T-helper 1 cell (primary cell): ENCODE measurements around the gene EML1.

Experiments
- DNase-seq, 5 donors: peaks; one replicate each; pipeline ENCODE4 v3.0.0-alpha.2; 2012 to 2020
- total RNA-seq, 4 donors: gene quantifications; one replicate each; lab custom pipeline; 2026; lab: John Stamatoyannopoulos, UW

EML1 gene
- 0 to 0.83 (median 0.11) reads per million in 4 donors for total RNA-seq

GRCh38 chr14:99793213-99794150 lies at the start of gene EML1:
Gene EML1 (plus strand): TSS chr14:99793413. CDS start chr14:99793477, 64 bp downstream.
- peak; percentile 51 to 73 (median 65) for DNase-seq

- no peak for DNase-seq
These were observed 48.9 kb upstream of the EML1 start for GRCh38 chr14:99744199-99744872.

- no peak for DNase-seq
These were observed 48.4 kb upstream of the EML1 start for GRCh38 chr14:99744873-99745224.

DNA sequence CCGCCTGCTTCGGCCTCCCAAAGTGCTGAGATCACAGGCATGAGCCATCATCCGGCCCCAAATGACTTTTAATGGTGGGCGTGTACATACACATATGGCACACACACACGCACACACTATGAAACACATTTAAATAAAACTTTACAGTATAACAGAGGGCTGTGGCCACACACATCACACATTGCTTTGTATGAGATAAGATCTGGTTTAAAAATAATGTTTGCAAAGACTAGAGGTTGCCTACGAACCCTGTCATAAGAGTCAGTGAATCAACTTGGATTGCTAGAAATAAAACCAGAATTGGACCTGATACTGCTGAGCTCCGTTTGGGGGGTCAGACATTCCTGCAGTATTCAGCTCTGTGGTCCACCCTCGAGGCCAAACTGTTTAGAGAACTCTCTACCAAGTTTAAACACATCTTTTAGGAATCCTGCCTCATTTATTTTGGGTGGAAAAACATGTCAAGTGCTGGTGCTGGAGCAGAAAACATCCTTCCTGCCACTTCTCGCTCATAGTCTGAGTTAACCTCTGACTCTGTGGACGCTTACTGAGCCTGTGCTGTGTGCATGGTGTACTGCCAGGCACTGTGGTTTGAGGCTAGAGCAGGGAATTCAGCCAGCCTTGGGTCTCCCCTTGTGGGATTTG lies 47.8 kb upstream of the EML1 start:
- no peak for DNase-seq

DNA sequence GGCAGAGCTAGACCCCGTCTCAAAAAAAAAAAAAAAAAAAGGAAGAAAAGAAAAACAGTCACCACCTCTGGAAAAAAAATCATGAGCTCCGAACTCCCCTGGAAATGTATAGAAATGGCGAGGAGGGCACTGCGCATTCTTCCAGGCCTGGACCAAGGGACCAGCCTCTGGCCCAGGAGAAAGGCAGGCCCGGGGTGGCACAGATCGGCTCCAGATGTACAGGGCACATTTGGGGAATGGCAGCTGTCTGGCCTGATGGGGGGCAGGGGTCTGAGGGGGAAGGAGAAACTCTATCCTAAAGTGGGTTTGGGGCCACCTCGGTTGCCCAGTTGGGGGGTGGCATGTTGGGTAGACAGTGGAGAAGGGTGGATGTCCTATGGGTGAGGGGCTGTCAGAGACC lies 46.0 kb upstream of the EML1 start:
- DNase-seq, result no peak

DNA sequence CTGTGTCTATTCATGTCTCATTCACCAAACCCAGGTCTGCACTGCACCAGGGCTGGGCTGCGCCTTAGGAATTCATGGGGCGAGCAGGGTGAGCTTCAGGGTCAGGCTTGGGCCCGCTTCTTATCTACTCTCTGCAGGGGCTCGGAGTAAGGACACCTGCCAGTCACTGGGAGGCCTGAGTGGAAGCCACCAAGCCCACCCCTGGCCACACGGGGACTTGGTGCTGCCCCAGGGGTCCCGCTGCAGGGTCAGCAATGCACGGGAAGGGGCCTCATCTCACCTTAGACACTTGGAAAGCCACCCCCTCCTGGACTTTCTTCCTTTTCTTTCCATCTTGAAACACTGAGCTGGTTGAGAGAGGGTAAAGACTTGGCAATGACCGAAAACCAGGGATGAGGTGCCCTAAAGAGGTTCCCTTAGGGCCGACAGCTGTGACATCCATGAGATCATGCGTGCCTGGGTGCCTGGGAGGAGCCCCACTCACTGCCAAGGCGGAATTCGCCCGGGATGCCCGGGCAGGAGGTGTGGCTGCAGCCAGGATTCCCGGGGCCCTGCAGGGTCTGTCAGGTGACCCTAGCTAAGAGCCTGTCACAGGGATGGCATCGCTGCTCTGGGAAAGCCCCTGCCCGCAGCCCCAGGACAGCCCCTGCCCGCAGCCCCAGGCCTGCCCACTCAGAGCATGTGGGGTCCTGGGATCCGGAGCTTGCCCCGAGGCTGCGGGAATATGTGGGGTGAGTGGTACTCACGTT lies 45.5 kb upstream of the EML1 start:
- DNase-seq, result no peak

- no peak for DNase-seq
These were observed 44.7 kb upstream of the EML1 start for GRCh38 chr14:99748529-99748928.

DNA sequence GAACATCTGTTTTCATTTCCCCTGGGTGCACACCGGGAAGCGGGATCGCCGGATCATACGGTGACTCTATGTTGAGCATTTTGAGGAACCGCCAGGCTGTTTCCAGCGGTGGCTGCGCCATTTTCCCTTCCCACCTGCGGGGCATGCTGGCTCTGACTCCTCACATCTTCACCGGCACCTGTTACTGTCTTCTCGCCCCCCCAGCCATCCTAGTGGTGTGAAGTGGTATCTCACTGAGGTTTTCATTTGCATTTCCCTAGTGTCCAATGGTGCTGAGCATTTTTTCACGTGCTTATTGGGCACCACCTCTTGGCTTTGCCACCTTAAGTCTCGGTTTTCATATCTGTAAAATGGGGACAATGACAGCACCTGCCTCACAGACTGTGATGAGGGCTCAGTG lies 44.1 kb upstream of the EML1 start:
- no peak for DNase-seq

DNA sequence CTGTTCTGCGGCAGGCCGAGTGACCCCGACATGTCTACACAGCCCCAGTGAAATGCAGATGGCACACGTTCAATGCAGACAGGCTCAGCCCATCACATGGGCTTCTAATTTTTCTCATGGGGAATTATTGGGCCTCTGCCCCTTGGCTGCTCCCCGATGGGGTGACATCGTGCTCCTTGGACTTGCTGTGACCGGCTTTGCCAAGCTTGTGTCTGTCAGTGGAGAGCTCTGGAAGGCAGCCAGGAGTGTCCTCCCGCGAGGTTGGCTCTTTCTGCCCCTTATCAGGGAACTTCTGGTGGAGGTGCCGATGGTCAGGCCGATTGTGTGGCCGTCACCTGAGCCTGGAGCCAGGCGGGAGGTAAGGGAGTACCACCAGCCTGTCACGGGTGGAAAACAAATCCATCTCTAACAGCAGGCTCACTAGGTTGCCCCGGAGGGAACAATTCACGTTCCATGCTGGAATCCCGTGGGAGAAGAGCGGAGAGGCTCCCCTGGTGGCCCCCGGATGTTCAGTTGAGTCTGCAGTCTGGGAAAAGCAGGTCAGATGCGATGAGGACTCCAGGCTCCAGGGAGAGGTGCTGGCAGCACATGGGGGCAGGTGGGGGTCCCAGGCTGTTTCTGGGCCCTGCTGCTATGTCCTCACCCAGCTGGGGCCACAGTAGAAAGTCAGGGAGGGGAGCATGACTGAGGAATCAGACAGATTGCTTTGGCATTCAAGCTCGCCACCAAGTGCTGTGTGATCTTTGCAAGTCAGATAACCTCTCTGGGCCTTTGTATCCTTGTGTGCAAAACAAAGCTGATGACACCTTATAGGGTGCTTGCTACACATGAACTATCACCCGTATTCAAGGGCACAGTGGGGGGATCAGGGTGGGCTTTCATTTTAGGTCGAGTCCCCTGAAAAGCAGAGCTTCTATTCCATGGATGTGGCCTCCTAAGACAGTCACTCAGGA lies 43.2 kb upstream of the EML1 start:
- no peak for DNase-seq

DNA sequence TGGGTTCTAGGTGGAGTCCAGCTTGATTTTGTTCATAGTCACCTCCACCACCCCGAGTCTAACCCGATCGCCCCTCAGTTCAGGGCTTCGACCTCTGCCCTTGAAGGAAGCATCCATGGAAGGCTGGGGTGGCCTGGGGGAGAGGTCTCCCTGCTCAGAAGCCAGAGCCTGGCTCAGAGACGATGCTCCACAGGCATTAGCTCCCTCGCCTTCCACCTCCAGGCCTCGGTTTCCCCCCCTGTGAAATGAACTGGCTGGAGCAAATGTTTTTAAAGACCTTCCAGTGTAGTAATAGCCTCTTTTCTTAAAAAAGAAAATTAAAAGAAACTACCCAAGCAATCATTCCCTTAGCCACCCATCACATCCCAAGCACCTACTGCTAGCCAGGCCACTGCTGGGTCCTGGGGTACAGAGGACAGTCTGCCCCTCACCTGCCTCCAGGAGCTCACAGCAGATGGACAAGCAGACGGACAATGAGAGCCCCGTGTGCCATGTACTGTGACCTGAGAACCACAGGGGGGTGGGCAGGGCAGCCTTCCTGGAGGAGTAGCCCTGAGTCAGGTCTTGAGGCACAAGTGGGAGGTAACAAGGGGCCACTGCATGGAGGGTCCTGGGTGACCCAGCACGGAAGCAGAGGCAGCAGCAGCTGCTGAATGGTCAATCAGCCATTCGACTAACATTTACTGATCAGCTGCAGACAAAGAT lies 42.3 kb upstream of the EML1 start:
- no peak for DNase-seq

GRCh38 chr14:99751539-99752485 lies 41.4 kb upstream of the EML1 start:
- DNase-seq, result no peak

DNA sequence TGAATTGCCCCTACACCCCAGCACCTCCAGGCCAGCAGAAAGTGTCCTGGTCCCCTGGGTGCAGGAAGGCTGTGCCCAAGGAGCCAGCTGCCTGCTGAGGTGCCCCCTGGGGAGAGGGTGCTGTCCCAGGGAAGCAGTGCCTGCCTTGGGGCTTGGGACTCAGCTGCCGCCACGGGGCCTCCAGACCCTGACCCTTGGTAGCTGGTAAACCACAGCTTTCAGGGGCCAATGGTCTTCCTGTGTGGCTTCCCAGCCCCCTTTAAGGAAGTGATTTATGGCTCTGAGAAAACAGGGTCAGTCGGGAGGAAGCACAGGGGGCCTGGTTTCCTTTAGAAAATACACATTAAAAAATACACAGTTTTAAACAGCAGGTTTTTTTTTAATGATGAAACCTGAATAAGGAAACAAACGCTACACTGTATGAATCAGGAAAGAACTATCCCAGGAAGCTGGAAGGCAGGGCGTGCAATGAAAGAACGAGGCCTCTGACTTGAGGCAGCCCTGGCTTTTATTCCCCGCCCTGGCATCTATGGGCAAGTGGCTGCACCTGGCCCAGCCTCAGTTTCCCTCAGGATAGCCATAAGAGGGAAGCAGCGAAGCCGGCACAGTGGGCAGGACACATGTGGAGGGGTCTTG lies 40.6 kb upstream of the EML1 start:
- no peak for DNase-seq

- no peak for DNase-seq
These were observed 39.7 kb upstream of the EML1 start for GRCh38 chr14:99753225-99754140.

- no peak for DNase-seq
These were observed 38.8 kb upstream of the EML1 start for GRCh38 chr14:99754141-99755067.

GRCh38 chr14:99755068-99755405 lies 38.2 kb upstream of the EML1 start:
- no peak for DNase-seq

GRCh38 chr14:99755629-99756603 lies 37.3 kb upstream of the EML1 start:
- no peak for DNase-seq
